ENCODE data around the gene AKT1.
"Not testable (repeated sequence)": the region's sequence is repeated elsewhere in the genome, so short reads cannot be mapped to it uniquely, and the experiment has no call there.

AKT1 gene

DNA sequence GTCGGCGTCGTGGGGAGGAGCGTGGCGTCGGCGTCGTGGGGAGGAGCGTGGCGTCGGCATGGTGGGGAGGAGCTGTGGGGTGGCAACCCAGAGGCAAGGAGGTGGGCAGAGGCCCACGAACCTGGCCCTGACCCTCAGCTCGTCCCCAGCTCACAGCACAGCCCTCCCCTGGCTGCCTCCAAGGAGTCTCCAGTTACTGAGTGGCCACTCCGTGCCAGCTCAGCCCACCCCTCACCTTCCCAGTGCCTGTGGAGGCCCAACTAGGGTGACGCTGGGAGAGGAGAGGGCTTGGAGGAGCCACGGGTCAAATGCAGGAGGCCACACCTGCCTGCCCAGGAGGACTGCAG lies 65.7 kb downstream of the AKT1 start:
- no peak for DNase-seq (ENCODE audit: low spot score)
- in situ Hi-C loops (cut with MboI; ENCODE audit: low sequenced_read_pairs, unreplicated experiment), result no loop called here
- TF ChIP-seq, protein P1, sequence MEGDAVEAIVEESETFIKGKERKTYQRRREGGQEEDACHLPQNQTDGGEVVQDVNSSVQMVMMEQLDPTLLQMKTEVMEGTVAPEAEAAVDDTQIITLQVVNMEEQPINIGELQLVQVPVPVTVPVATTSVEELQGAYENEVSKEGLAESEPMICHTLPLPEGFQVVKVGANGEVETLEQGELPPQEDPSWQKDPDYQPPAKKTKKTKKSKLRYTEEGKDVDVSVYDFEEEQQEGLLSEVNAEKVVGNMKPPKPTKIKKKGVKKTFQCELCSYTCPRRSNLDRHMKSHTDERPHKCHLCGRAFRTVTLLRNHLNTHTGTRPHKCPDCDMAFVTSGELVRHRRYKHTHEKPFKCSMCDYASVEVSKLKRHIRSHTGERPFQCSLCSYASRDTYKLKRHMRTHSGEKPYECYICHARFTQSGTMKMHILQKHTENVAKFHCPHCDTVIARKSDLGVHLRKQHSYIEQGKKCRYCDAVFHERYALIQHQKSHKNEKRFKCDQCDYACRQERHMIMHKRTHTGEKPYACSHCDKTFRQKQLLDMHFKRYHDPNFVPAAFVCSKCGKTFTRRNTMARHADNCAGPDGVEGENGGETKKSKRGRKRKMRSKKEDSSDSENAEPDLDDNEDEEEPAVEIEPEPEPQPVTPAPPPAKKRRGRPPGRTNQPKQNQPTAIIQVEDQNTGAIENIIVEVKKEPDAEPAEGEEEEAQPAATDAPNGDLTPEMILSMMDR (IDR thresholded peaks at IDR 0.05; ENCODE audit: borderline replicate concordance, control extremely low read depth, extremely low read depth, insufficient read depth, missing control alignments), result no peak

DNA sequence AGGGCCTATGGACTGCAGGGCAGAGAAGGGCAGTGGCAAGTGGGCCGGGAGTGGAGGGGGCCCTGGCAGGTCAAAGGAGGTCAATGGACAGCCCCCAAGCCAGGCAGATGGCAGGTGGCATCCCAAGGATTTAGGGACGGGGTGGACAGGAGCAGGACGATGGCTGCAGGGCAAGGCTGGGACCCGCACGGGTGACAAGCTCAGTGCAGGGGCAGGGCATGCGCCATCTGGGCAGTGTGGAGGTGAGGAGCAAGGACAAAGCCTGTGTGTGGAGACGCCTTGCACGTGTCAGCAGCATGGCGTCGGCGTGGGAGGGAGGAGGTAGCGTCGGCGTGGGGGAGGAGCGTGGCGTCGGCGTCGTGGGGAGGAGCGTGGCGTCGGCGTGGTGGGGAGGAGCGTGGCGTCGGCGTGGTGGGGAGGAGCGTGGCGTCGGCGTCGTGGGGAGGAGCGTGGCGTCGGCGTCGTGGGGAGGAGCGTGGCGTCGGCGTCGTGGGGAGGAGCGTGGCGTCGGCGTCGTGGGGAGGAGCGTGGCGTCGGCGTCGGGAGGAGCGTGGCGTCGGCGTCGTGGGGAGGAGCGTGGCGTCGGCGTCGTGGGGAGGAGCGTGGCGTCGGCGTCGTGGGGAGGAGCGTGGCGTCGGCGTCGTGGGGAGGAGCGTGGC lies 66.2 kb downstream of the AKT1 start:
- in situ Hi-C loops (cut with MboI; ENCODE audit: low sequenced_read_pairs, unreplicated experiment); DNase-seq (ENCODE audit: low spot score): not testable (repeated sequence)

DNA sequence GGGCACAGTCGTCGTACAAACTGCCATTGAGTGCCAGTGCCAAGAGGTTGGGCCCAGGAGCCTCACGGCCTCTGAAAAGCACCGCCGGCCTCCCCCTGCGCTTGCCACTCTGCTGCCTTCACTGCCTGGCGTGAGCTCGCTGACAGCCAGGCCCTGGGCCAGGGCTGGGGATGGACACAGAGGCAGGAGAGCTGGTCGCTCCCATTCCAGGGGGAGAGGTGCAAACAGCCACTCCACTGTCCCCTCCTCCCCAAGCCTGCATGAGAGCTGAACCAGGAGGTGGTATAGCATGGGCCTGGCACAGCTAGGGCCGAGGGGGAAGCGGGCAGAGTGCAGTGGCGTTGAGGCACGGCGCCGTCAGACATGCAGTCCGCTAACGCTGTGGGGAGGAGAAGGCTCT lies 66.9 kb downstream of the AKT1 start:
- in situ Hi-C loops (cut with MboI; ENCODE audit: low sequenced_read_pairs, unreplicated experiment), result no loop called here

DNA sequence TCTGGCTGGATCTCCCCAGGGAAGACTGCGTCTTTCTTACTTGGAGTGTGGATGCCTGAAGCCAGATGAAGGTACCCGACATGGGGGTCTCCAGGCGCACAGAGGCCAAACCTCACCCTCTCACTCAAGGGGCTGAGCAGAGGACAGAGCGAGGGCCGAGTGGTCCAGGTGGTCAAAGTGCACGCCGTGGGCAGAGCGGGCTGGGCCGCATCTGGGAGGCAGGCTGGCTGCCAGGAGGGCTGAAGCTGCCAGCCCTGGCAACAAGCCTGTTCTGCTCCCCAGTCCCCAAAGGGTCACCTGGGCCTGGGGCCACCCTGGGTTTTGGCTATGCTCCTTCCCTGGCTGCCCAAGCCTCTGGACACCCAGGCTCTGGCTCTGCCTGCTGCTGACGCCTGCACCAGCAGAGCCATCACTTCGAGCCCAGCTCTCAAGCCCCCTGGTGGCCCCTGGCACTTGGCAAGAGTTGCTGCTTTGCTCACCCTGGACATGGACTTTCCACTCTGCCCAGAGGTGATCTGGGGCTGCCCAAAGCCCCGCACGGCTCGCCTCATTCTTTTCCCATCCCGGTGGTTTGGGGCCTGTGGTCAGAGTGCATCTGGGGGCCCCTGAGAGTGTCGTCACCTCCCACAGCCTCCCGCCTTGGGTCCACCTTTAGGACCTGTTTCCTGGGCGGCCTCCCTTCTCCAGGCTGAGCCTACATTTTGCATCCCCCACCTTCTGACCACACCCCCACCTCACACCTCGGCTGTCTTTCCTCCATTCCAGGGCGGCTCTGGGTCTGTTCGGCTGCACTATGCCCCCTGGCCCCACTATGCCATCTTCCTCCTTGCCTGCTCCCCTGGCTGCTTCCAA lies 68.7 kb downstream of the AKT1 start:
- in situ Hi-C loops (cut with MboI; ENCODE audit: low sequenced_read_pairs, unreplicated experiment), result no loop called here
- no peak for DNase-seq (ENCODE audit: low spot score)
- TF ChIP-seq, protein P1 (IDR thresholded peaks at IDR 0.05; ENCODE audit: borderline replicate concordance, control extremely low read depth, extremely low read depth, insufficient read depth, missing control alignments), result no peak

More for the DNA sequence above, 66.9 kb downstream of the AKT1 start:
- no peak for DNase-seq (ENCODE audit: low spot score)
- TF ChIP-seq, protein P1 (IDR thresholded peaks at IDR 0.05; ENCODE audit: borderline replicate concordance, control extremely low read depth, extremely low read depth, insufficient read depth, missing control alignments), result no peak

DNA sequence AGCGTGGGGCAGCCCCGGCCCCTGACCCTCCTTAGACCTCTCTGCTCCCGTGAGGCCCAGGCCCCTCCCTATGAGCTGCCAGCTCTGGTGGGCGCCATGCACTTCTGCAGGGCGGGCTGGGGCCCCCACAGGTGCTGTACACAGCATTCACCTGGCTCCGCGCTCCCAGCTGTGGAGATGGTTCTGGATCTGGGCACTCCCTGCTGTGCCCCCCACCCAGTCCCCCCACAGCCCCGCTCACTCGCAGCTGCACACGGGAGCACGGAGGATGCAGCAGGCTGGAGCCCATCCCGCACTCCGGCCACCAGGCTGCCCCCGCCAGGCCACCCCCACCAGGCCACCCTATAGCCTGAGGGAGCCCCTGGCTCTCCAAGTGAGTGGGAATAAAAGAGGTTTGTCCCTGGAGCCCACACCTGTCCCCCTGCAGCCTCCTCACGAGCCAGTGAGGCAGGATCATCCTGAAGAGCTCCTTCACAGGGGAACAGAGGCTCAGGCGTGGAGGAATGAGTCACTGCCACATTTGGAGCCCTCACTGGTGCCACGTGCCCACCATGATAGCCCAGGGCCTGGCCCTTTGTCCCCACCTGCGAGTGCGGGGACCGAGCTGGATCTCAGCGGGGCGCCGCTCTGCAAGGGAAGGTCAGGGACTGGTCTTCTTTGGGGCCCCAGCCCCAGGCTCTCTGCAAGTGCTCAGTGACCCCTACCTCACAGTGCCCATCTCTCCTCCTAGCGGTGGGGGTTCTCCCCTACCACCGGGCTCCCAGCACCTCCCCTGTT lies 69.6 kb downstream of the AKT1 start:
- no peak for DNase-seq (ENCODE audit: low spot score)
- TF ChIP-seq, protein P1 (IDR thresholded peaks at IDR 0.05; ENCODE audit: borderline replicate concordance, control extremely low read depth, extremely low read depth, insufficient read depth, missing control alignments), result no peak
- in situ Hi-C loops (cut with MboI; ENCODE audit: low sequenced_read_pairs, unreplicated experiment), result no loop called here

- TF ChIP-seq, protein P1 (IDR thresholded peaks at IDR 0.05; ENCODE audit: borderline replicate concordance, control extremely low read depth, extremely low read depth, insufficient read depth, missing control alignments), result no peak
- no peak for DNase-seq (ENCODE audit: low spot score)
- in situ Hi-C loops (cut with MboI; ENCODE audit: low sequenced_read_pairs, unreplicated experiment), result no loop called here
Measured at GRCh38 chr14:104724981-104725771, 70.4 kb downstream of the AKT1 start.
